Lung (tissue), 12 donors: Measurements from ENCODE around the gene COLGALT1. TPM values are rescaled to one million over a fixed set of nuclear protein-coding genes. Genes with fewer than 3 reads are reported as not detected.

Experiments used
- ATAC-seq: fragments of 200-7000 bp; cut with Tn5 transposase; one replicate; pipeline ENCODE4 v1.9.1; 2020; ENCODE audit warnings: moderate number of reproducible peaks; ENCODE audit not compliant: insufficient read depth, low FRiP score
- DNase-seq, 3 donors: peaks; one replicate each; pipeline ENCODE4 v3.0.0-alpha.2; 2013 to 2017
- H3K27ac ChIP-seq, 2 donors: one replicate each; pipeline ENCODE4 v1.5.1; 2013; ENCODE audit warnings: mild to moderate bottlenecking in 2 of 2, moderate library complexity in 2 of 2, control low read depth in 1 of 2, inconsistent platforms in 1 of 2, low read depth in 1 of 2, low read length in 1 of 2
- H3K27me3 ChIP-seq, 3 donors: one replicate each; pipeline ENCODE4 v1.5.1; 2013; ENCODE audit warnings: low read length in 2 of 3; ENCODE audit not compliant: control insufficient read depth in 3 of 3, insufficient read depth in 3 of 3
- H3K36me3 ChIP-seq, 4 donors: one replicate each; pipeline ENCODE4 v1.5.1; 2013; ENCODE audit warnings: low read length in 4 of 4, mild to moderate bottlenecking in 1 of 4, moderate library complexity in 1 of 4; ENCODE audit not compliant: control insufficient read depth in 4 of 4, insufficient read depth in 4 of 4
- H3K4me1 ChIP-seq, 5 donors: one replicate each; pipeline ENCODE4 v1.5.1; 2013; ENCODE audit warnings: low read length in 5 of 5, mild to moderate bottlenecking in 2 of 5, moderate library complexity in 1 of 5; ENCODE audit not compliant: control insufficient read depth in 5 of 5, insufficient read depth in 5 of 5
- H3K4me3 ChIP-seq: one replicate; pipeline ENCODE4 v1.5.1; 2013; ENCODE audit warnings: mild to moderate bottlenecking, control low read depth, moderate library complexity
- H3K9ac ChIP-seq, 2 donors: one replicate each; pipeline ENCODE4 v1.5.1; 2013; ENCODE audit warnings: low read length in 2 of 2, control low read depth in 1 of 2; ENCODE audit not compliant: insufficient read depth in 1 of 2
- H3K9me3 ChIP-seq, 4 donors: one replicate each; pipeline ENCODE4 v1.5.1; 2013; ENCODE audit warnings: low read length in 3 of 4, mild to moderate bottlenecking in 1 of 4, moderate library complexity in 1 of 4; ENCODE audit not compliant: control insufficient read depth in 4 of 4, insufficient read depth in 3 of 4
- CTCF ChIP-seq: IDR thresholded peaks from 2 replicates; pipeline ENCODE4 v1.5.1; 2012; ENCODE audit warnings: mild to moderate bottlenecking; ENCODE audit errors: control extremely low read depth, extremely low read depth
- WGBS, 2 donors: extraction: QIAGEN DNeasy Blood & Tissue Kit; methylation state at CpG; one replicate each; pipeline ENCODE4 v1.1.7; 2013; 5-methylcytosine and 5-hydroxymethylcytosine counted together
- polyA plus RNA-seq, 2 donors: library from polyadenylated mRNA; stranded (reverse); fragments of 200-250 nt; gene quantifications; one replicate each; pipeline ENCODE4 v1.2.1, GENCODE V29; 2013
- total RNA-seq, 2 donors: library from RNA; depleted of rRNA in 1 of 2; stranded (reverse); fragments of >200 nt in 1 of 2; gene quantifications; one replicate each; pipeline ENCODE4 v1.2.1, GENCODE V29; 2014 to 2021
- donor health status: control.
- donor health status: control.
- donor health status: Bipolar disorder and iron deficiency.
- donor health status: healthy.
- donor health status: DM: yes; HTN: yes; CAD: no.

Gene COLGALT1
- total and polyA plus RNA-seq, 4 donors = 39.9 to 129 (median 85.1) TPM

- no peak for ATAC-seq
- Histone ChIP-seq H3K36me3 (no peaks in the 10 kb centered on the region), H3K27me3 (peaks cover 0 to 5% (median 0%) of the 10 kb centered on the region in 3 donors), H3K9me3 (no peaks in the 10 kb centered on the region), H3K4me1 (peaks cover 0 to 9% (median 0%) of the 10 kb centered on the region in 5 donors), H3K9ac (no peak overlapping the region), H3K27ac (no peak overlapping the region), H3K4me3 (no peak overlapping the region)
- TF ChIP-seq CTCF = no peak
- WGBS, 2 donors = 82 to 87% methylated on average over 15 of the region's 15 CpGs
- no peak for DNase-seq
These were observed 13.4 kb upstream of the COLGALT1 start for GRCh38 chr19:17542042-17542441.

- Histone ChIP-seq H3K4me1 (peaks cover 0 to 9% (median 0%) of the 10 kb centered on the region in 5 donors), H3K27ac (no peak overlapping the region), H3K27me3 (peaks cover 0 to 5% (median 0%) of the 10 kb centered on the region in 3 donors), H3K9ac (no peak overlapping the region), H3K4me3 (no peak overlapping the region), H3K9me3 (no peaks in the 10 kb centered on the region), H3K36me3 (no peaks in the 10 kb centered on the region)
- no peak for ATAC-seq
- WGBS, 2 donors = 84 to 92% methylated on average over 14 of the region's 14 CpGs
- DNase-seq = no peak
- no peak for TF ChIP-seq CTCF
These were observed 12.5 kb upstream of the COLGALT1 start for GRCh38 chr19:17542793-17543582.

DNA sequence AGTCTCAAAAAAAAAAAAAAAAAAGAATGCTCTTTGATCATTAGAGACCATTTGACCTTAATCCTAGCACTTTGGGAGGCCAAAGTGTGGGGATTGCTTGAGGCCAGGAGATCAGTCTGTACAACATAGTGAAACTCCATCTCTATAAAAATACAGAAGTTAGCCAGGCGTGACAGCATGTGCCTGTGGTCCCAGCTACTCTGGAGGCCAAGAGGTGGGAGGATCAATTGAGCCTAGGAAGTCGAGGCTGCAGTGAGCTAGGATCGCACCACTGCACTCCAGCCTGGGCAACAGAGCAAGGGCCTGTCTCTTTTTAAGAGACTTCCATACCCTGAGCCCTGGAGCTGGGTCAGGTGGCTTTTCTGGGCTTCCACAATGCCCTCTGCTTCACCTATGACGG lies 11.5 kb upstream of the COLGALT1 start:
- no peaks in the 10 kb centered on the region for H3K9me3 ChIP-seq
- no peak for ATAC-seq
- H3K36me3 ChIP-seq = no peaks in the 10 kb centered on the region
- no peaks in the 10 kb centered on the region for H3K27me3 ChIP-seq
- H3K9ac ChIP-seq = no peak overlapping the region
- H3K4me1 ChIP-seq = peaks cover 0 to 6% (median 0%) of the 10 kb centered on the region in 5 donors
- H3K4me3 ChIP-seq = no peak overlapping the region
- TF ChIP-seq CTCF = no peak
- no peak overlapping the region for H3K27ac ChIP-seq
- no peak for DNase-seq
- 73 to 75% methylated on average over 4 of the region's 4 CpGs for WGBS, 2 donors
